PC-9 (cell line): ENCODE measurements around the gene MLH1.

Experiments
- EZH2 ChIP-seq: fragments of 200-600 bp; sonication (generic); IDR thresholded peaks from 2 replicates; pipeline ENCODE4 v1.8.0; 2017; ENCODE audit warnings: antibody characterized with exemption, low read depth
- TF ChIP-seq, protein P1 (sequence below): fragments of 200-600 bp; sonication (generic); conservative IDR thresholded peaks from 2 replicates; pipeline ENCODE4 v1.6.1; 2017; ENCODE audit warnings: mixed run types, antibody characterized with exemption, mild to moderate bottlenecking, moderate library complexity

DNA sequence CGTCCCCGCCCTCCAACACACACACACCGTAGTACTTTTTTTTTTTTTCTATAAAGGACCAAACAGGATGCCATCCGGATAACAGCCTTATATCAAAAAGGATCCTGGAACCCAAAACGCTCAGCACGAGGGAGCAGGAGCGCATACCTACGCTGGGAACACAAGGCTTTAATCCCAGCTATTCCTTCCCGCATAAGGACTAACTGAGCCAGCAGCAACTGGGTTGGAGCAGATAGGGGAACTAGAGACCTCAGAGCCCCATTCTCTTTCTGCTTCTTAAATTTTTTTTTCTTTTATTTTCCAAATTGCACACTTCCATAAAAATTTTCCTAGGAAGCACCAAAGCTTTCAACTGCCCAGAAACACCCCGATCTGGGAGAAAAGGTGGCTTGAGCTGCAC is 49.7 kb upstream of the MLH1 start:
- TF ChIP-seq EZH2: no peak
- TF ChIP-seq, protein P1, sequence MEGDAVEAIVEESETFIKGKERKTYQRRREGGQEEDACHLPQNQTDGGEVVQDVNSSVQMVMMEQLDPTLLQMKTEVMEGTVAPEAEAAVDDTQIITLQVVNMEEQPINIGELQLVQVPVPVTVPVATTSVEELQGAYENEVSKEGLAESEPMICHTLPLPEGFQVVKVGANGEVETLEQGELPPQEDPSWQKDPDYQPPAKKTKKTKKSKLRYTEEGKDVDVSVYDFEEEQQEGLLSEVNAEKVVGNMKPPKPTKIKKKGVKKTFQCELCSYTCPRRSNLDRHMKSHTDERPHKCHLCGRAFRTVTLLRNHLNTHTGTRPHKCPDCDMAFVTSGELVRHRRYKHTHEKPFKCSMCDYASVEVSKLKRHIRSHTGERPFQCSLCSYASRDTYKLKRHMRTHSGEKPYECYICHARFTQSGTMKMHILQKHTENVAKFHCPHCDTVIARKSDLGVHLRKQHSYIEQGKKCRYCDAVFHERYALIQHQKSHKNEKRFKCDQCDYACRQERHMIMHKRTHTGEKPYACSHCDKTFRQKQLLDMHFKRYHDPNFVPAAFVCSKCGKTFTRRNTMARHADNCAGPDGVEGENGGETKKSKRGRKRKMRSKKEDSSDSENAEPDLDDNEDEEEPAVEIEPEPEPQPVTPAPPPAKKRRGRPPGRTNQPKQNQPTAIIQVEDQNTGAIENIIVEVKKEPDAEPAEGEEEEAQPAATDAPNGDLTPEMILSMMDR: no peak
